ENCODE results near the gene GGA1.

GRCh38 chr22:37571258-37571991 lies 37.2 kb upstream of the GGA1 start:
- TF ChIP-seq CTCF (IDR thresholded peaks at IDR 0.05) (no peak), EP300 (IDR thresholded peaks at IDR 0.05) (no peak)

Measured in upper lobe of left lung (tissue), 4 donors.